HepG2 (cell line): ENCODE measurements around the gene SVOPL. TPM values are rescaled to one million over a fixed set of nuclear protein-coding genes. Genes with fewer than 3 reads are reported as not detected.
"Not testable (repeated sequence)": the region's sequence is repeated elsewhere in the genome, so short reads cannot be mapped to it uniquely, and the experiment has no call there.

Experiments used
- ATAC-seq: fragments of 200-7000 bp; cut with Tn5 transposase; 3 replicates; pipeline ENCODE4 v1.9.1; 2020; ENCODE audit warnings: mild to moderate bottlenecking, moderate library complexity
- BruUV-seq: library from RNA; stranded (reverse); fragments of 400-500 nt; replicated peaks from 2 replicates; lab custom pipeline; 2021; lab: Mats Ljungman, UMichigan
- CTCF ChIA-PET: fragments of 300-600 bp; formaldehyde crosslinking; extraction: SDS; loops from one replicate; lab custom pipeline; 2021; ENCODE audit warnings: low total read pairs, inconsistent platforms, low intra/inter-chr PET ratio; lab: Yijun Ruan, JAX
- POLR2A ChIA-PET: fragments of 350-600 bp; sonication (Branson Sonifier 250); formaldehyde crosslinking; loops from one replicate; lab custom pipeline; 2020; ENCODE audit warnings: antibody characterized with exemption, inconsistent platforms; lab: Yijun Ruan, JAX
- DNase-seq: peaks from one replicate; pipeline ENCODE4 v3.0.0-alpha.2; 2015; ENCODE audit warnings: low spot score
- FAIRE-seq: peaks from 3 replicates; lab custom pipeline; 2011; peaks lifted over from hg19 to GRCh38; lab: Jason Lieb, UNC
- H2AFZ ChIP-seq: one replicate; pipeline ENCODE4 v1.6.1; 2011; ENCODE audit warnings: low read length, inconsistent platforms
- H3K27ac ChIP-seq: fragments of 300-600 bp; 3 replicates; pipeline ENCODE4 v1.8.0; 2011; ENCODE audit warnings: mixed run types, mild to moderate bottlenecking, mixed read lengths, low read length, inconsistent platforms; ENCODE audit not compliant: insufficient read depth; ENCODE audit errors: extremely low read length
- H3K27me3 ChIP-seq, 2 experiments: fragments of 200-600 bp in 1 of 2; 2 replicates in 1 of 2; 3 replicates in 1 of 2; pipeline versions ENCODE4 v1.6.0 to v1.8.0; 2011; ENCODE audit warnings: low read length in 2 of 2, mild to moderate bottlenecking in 2 of 2, moderate library complexity in 2 of 2, inconsistent platforms in 1 of 2; ENCODE audit not compliant: insufficient read depth in 2 of 2, control insufficient read depth in 1 of 2
- H3K36me3 ChIP-seq, 2 experiments: fragments of 200-600 bp in 1 of 2; replicated peaks in 1 of 2; 2 replicates in 1 of 2; 3 replicates in 1 of 2; pipeline versions ENCODE4 v1.5.1 to v1.8.0; 2011; ENCODE audit warnings: low read length in 2 of 2, inconsistent platforms in 1 of 2; ENCODE audit not compliant: insufficient read depth in 2 of 2, control insufficient read depth in 1 of 2
- H3K4me1 ChIP-seq: 2 replicates; pipeline ENCODE4 v1.5.1; 2012; ENCODE audit warnings: low read length, inconsistent platforms; ENCODE audit not compliant: insufficient read depth
- H3K4me2 ChIP-seq: 2 replicates; pipeline ENCODE4 v1.6.0; 2011; ENCODE audit warnings: low read depth, low read length, inconsistent platforms
- H3K4me3 ChIP-seq, 3 experiments: fragments of 200-600 bp in 1 of 3; sonication (generic), shearing (Covaris generic) in 1 of 3; replicated peaks in 1 of 3; 2 replicates each; pipeline ENCODE4 v1.5.1; 2011 to 2016; ENCODE audit warnings: low read length in 3 of 3, inconsistent platforms in 2 of 3, low read depth in 2 of 3, mild to moderate bottlenecking in 2 of 3, control low read depth in 1 of 3, mixed read lengths in 1 of 3; ENCODE audit not compliant: insufficient read depth in 1 of 3
- H3K79me2 ChIP-seq: one replicate; pipeline ENCODE4 v1.6.1; 2011; ENCODE audit warnings: low read length, inconsistent platforms; ENCODE audit not compliant: insufficient read depth
- H3K9ac ChIP-seq: 2 replicates; pipeline ENCODE4 v1.6.0; 2011; ENCODE audit warnings: mild to moderate bottlenecking, low read depth, low read length, inconsistent platforms; ENCODE audit not compliant: insufficient read depth
- H3K9me3 ChIP-seq: 2 replicates; pipeline ENCODE4 v1.5.1; 2012; ENCODE audit warnings: mild to moderate bottlenecking, low read length
- H4K20me1 ChIP-seq: 2 replicates; pipeline ENCODE4 v1.6.0; 2011; ENCODE audit warnings: inconsistent platforms, mild to moderate bottlenecking, low read length, moderate library complexity; ENCODE audit not compliant: insufficient read depth
- ATF1 ChIP-seq: IDR thresholded peaks from 2 replicates; pipeline ENCODE4 v1.6.1; 2016; ENCODE audit warnings: mild to moderate bottlenecking, control low read depth
- FOXA3 ChIP-seq: IDR thresholded peaks from 2 replicates; pipeline ENCODE4 v1.6.1; 2016; ENCODE audit warnings: missing genetic modification reagents, missing compliant biosample characterization
- MIER3 ChIP-seq: IDR thresholded peaks from 2 replicates; pipeline ENCODE4 v1.6.1; 2016; ENCODE audit warnings: missing compliant biosample characterization, borderline replicate concordance
- NCOA2 ChIP-seq: sonication (generic); formaldehyde crosslinking; IDR thresholded peaks from 2 replicates; pipeline ENCODE4 v1.8.0; 2022; ENCODE audit warnings: inconsistent platforms
- TOE1 ChIP-seq: sonication (generic); formaldehyde crosslinking; IDR thresholded peaks from 2 replicates; pipeline ENCODE4 v1.4.0; 2020; ENCODE audit warnings: mild to moderate bottlenecking, missing genetic modification reagents
- ZSCAN31 ChIP-seq: sonication (generic); formaldehyde crosslinking; IDR thresholded peaks from 2 replicates; pipeline ENCODE4 v1.5.0; 2020; ENCODE audit warnings: low read depth, mild to moderate bottlenecking, missing genetic modification reagents
- WGBS: methylation state at CpG from one replicate; pipeline ENCODE4 v1.1.6; 2017; ENCODE audit warnings: low lambda C conversion rate; 5-methylcytosine and 5-hydroxymethylcytosine counted together
- in situ Hi-C: cut with HindIII; loops from 2 replicates; pipeline ENCODE4 v1.10.0; 2017; ENCODE audit warnings: low pct_unique_long_range_greater_than_20kb; ENCODE audit not compliant: extremely low pct_ligation_motif_present
- intact Hi-C: fragments of 100-400 bp; cut with micrococcal nuclease; formaldehyde crosslinking; loops from one replicate; pipeline ENCODE4 v1.10.0; 2022; ENCODE audit not compliant: unreplicated experiment
- polyA plus RNA-seq, 8 experiments: library from polyadenylated mRNA; depleted of rRNA in 3 of 8; stranded (reverse) in 7 of 8; unstranded in 1 of 8; fragments of >200 nt; fragmentation: Illumina TruSeq in 4 of 8; extraction: Trizol in 4 of 8; gene quantifications; 2 replicates each; pipeline versions ENCODE4 v1.2.1 to v1.2.3, GENCODE V29; 2011 to 2016; ENCODE audit warnings: low read depth in 4 of 8, missing spikeins in 1 of 8, mixed read lengths in 1 of 8; ENCODE audit not compliant: insufficient read depth in 1 of 8
- total RNA-seq, 5 experiments: library from RNA; depleted of rRNA; stranded (reverse); fragments of >200 nt; fragmentation: Illumina TruSeq; extraction: Trizol; gene quantifications; 2 replicates each; pipeline ENCODE4 v1.2.3, GENCODE V29; 2016; ENCODE audit warnings: low read depth in 1 of 5
- TF ChIP-seq, protein P1 (sequence below): sonication (generic); formaldehyde crosslinking; IDR thresholded peaks from 2 replicates; pipeline ENCODE4 v1.8.0; 2022; ENCODE audit warnings: mild to moderate bottlenecking, missing genetic modification reagents, moderate library complexity
- TF ChIP-seq, protein P2 (sequence below): conservative IDR thresholded peaks from 2 replicates; pipeline ENCODE4 v1.6.1; 2018; ENCODE audit warnings: missing genetic modification reagents

The SVOPL gene
- total and polyA plus RNA-seq, 2 of the 13 experiments (the other 11 are each of a cell fraction or from before 2014, with no cell fraction given) = not detected

DNA sequence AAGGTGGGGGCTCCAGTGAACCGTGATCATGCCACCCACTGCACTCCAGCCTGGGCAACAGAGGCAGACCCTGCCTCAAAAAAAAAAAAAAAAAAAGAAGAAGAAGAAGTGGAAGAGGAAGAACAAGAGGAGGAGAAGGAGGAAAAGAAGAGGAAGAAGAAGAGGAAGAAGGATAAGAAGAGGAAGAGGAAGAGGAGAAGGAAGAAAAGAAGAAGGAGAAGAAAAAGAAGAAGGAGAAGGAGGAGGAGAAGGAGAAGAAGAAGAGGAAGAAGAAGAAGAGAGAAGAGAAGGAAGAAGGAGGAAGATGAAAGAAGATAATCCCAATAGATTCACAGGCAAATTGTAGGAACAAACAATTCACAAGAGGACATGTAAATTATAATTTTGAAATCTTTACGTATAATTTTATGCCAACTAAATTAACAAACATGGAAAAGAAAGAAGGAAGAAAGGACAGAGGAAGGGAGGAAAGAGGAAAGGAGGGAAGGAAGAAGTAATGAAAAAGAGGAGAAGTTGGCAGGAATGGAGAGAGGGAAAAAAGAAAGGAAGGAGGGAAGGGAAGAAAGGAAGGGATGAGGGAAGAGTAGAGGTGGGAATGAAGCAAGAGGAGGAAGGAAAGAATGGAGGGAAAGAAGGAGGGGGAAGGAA lies 3.5 kb downstream of the SVOPL start:
- Histone ChIP-seq H4K20me1 (no peaks in the 10 kb centered on the region), H3K27me3 (peaks cover 3 to 16% of the 10 kb centered on the region in 2 experiments; a peak in 3 of 5 replicates), H3K9me3 (no peaks in the 10 kb centered on the region), H3K4me2 (no peak overlapping the region), H3K4me3 (no peak overlapping the region), H2AFZ (no peak overlapping the region), H3K36me3 (no peaks in the 10 kb centered on the region), H3K9ac (no peak overlapping the region), H3K27ac (no peak overlapping the region), H3K79me2 (no peaks in the 10 kb centered on the region), H3K4me1 (no peaks in the 10 kb centered on the region)
- WGBS = 25% methylated on average over 2 of the region's 2 CpGs
- ChIA-PET POLR2A (no interaction called here), CTCF (no interaction called here)
- FAIRE-seq (no peak), ATAC-seq (no peak), DNase-seq (no peak)
- in situ Hi-C loops = no loop called here
- TF ChIP-seq TOE1 (CRISPR knock-in tag) (no peak), NCOA2 (no peak), ATF1 (CRISPR knock-in tag) (no peak), ZSCAN31 (CRISPR knock-in tag) (no peak), FOXA3 (CRISPR knock-in tag) (no peak), MIER3 (CRISPR knock-in tag) (no peak)
- TF ChIP-seq, protein P1, sequence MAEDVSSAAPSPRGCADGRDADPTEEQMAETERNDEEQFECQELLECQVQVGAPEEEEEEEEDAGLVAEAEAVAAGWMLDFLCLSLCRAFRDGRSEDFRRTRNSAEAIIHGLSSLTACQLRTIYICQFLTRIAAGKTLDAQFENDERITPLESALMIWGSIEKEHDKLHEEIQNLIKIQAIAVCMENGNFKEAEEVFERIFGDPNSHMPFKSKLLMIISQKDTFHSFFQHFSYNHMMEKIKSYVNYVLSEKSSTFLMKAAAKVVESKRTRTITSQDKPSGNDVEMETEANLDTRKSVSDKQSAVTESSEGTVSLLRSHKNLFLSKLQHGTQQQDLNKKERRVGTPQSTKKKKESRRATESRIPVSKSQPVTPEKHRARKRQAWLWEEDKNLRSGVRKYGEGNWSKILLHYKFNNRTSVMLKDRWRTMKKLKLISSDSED (CRISPR knock-in tag) = no peak
- TF ChIP-seq, protein P2, sequence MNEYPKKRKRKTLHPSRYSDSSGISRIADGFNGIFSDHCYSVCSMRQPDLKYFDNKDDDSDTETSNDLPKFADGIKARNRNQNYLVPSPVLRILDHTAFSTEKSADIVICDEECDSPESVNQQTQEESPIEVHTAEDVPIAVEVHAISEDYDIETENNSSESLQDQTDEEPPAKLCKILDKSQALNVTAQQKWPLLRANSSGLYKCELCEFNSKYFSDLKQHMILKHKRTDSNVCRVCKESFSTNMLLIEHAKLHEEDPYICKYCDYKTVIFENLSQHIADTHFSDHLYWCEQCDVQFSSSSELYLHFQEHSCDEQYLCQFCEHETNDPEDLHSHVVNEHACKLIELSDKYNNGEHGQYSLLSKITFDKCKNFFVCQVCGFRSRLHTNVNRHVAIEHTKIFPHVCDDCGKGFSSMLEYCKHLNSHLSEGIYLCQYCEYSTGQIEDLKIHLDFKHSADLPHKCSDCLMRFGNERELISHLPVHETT (CRISPR knock-in tag) = no peak
- intact Hi-C loops = no loop called here
- BruUV-seq = no TSS peak

DNA sequence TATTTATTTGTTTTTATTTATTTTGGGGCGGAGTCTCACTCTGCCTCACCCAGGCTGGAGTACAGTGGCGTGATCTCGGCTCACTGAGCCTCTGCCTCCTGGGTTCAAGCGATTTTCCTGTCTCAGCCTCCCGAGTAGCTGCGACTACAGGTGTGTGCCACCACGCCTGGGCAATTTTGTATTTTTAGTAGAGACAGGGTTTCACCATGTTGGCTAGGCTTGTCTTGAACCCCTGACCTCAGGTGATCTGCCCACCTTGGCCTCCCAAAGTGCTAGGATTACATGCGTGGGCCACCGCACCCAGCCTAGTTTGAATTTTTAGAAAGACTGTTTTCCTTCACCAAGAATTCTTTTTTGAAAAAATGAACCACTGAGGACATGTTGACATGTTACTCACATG lies 5.4 kb downstream of the SVOPL start:
- H3K4me1 ChIP-seq, H3K27me3 ChIP-seq, POLR2A ChIA-PET, ATAC-seq, H3K4me2 ChIP-seq, in situ Hi-C loops, H3K27ac ChIP-seq, intact Hi-C loops, H2AFZ ChIP-seq, BruUV-seq, DNase-seq, H3K4me3 ChIP-seq, H3K36me3 ChIP-seq, H4K20me1 ChIP-seq, CTCF ChIA-PET, H3K79me2 ChIP-seq, H3K9me3 ChIP-seq, H3K9ac ChIP-seq, FAIRE-seq: not testable (repeated sequence)
- 58% methylated on average over 9 of the region's 9 CpGs for WGBS
